ENCODE measurements around the gene CLASP1. TPM values are rescaled to one million over a fixed set of nuclear protein-coding genes. Genes with fewer than 3 reads are reported as not detected.

The CLASP1 gene
- total and polyA plus RNA-seq, 3 donors from 2014 or later, result 43.8 to 130 (median 103) TPM

GRCh38 chr2:121506621-121507020, 142.6 kb downstream of the CLASP1 start:
- Histone ChIP-seq H3K4me3 (no peak overlapping the region), H3K36me3 (ENCODE audit: low read depth, missing control alignments) (no peaks in the 10 kb centered on the region), H3K9me3 (no peaks in the 10 kb centered on the region), H3K27ac (no peak overlapping the region), H3K27me3 (no peaks in the 10 kb centered on the region), H3K4me1 (no peaks in the 10 kb centered on the region)
- WGBS, 2 donors, result 71 to 95% methylated on average over 1 of the region's 1 CpG
- TF ChIP-seq CTCF (IDR thresholded peaks at IDR 0.05) (no peak), POLR2A (IDR thresholded peaks at IDR 0.05) (no peak)
- no peak for DNase-seq
- intact Hi-C loops (cut with DNase I; ENCODE audit: low total_unique reads), result no loop called here

- WGBS, 2 donors, result 87 to 90% methylated on average over 4 of the region's 4 CpGs
- Histone ChIP-seq H3K27ac (no peak overlapping the region), H3K27me3 (no peaks in the 10 kb centered on the region), H3K4me1 (no peaks in the 10 kb centered on the region), H3K4me3 (no peak overlapping the region), H3K9me3 (no peaks in the 10 kb centered on the region), H3K36me3 (ENCODE audit: low read depth, missing control alignments) (no peaks in the 10 kb centered on the region)
- DNase-seq, result no peak
- intact Hi-C loops (cut with DNase I; ENCODE audit: low total_unique reads), result no loop called here
- TF ChIP-seq POLR2A (IDR thresholded peaks at IDR 0.05) (no peak), CTCF (IDR thresholded peaks at IDR 0.05) (no peak)
Measured at GRCh38 chr2:121505986-121506586, 143.2 kb downstream of the CLASP1 start.

GRCh38 chr2:121505005-121505404, 144.3 kb downstream of the CLASP1 start:
- Histone ChIP-seq H3K36me3 (ENCODE audit: low read depth, missing control alignments) (no peaks in the 10 kb centered on the region), H3K27me3 (no peaks in the 10 kb centered on the region), H3K27ac (no peak overlapping the region), H3K9me3 (no peaks in the 10 kb centered on the region), H3K4me1 (no peaks in the 10 kb centered on the region), H3K4me3 (no peak overlapping the region)
- WGBS, 2 donors, result 80 to 86% methylated on average over 3 of the region's 3 CpGs
- intact Hi-C loops (cut with DNase I; ENCODE audit: low total_unique reads), result no loop called here
- DNase-seq, result no peak
- no peak for TF ChIP-seq POLR2A (IDR thresholded peaks at IDR 0.05)
- no peak for TF ChIP-seq CTCF (IDR thresholded peaks at IDR 0.05)

GRCh38 chr2:121504316-121504715, 144.9 kb downstream of the CLASP1 start:
- Histone ChIP-seq H3K4me1 (no peaks in the 10 kb centered on the region), H3K27me3 (no peaks in the 10 kb centered on the region), H3K36me3 (ENCODE audit: low read depth, missing control alignments) (no peaks in the 10 kb centered on the region), H3K9me3 (no peaks in the 10 kb centered on the region), H3K4me3 (no peak overlapping the region), H3K27ac (no peak overlapping the region)
- no peak for DNase-seq
- WGBS, 2 donors, result 96% methylated on average over 2 of the region's 2 CpGs
- TF ChIP-seq POLR2A (IDR thresholded peaks at IDR 0.05) (no peak), CTCF (IDR thresholded peaks at IDR 0.05) (no peak)
- intact Hi-C loops (cut with DNase I; ENCODE audit: low total_unique reads), result no loop called here

GRCh38 chr2:121502781-121503180, 146.5 kb downstream of the CLASP1 start:
- WGBS, 2 donors, result 84 to 95% methylated on average over 3 of the region's 3 CpGs
- Histone ChIP-seq H3K4me1 (no peaks in the 10 kb centered on the region), H3K27ac (no peak overlapping the region), H3K4me3 (no peak overlapping the region), H3K36me3 (ENCODE audit: low read depth, missing control alignments) (no peaks in the 10 kb centered on the region), H3K9me3 (no peaks in the 10 kb centered on the region), H3K27me3 (no peaks in the 10 kb centered on the region)
- no peak for DNase-seq
- TF ChIP-seq POLR2A (IDR thresholded peaks at IDR 0.05), result no peak
- TF ChIP-seq CTCF (IDR thresholded peaks at IDR 0.05), result no peak
- intact Hi-C loops (cut with DNase I; ENCODE audit: low total_unique reads), result no loop called here
